Stimulated activated CD8-positive, alpha-beta memory T cell treated with anti-CD3 and anti-CD28 coated beads, Interleukin-15, amount 100 ng/mL, for 1 hour (primary cell): Measurements from ENCODE around the gene VARS2.

Source experiments
- DNase-seq: peaks from one replicate; pipeline ENCODE4 v3.0.0-alpha.2; 2020; ENCODE audit warnings: low read depth

The VARS2 gene

GRCh38 chr6:30930506-30930905 is 16.5 kb downstream of the VARS2 start:
- DNase-seq, result no peak

GRCh38 chr6:30931272-30931671 is 17.2 kb downstream of the VARS2 start:
- DNase-seq, result no peak

GRCh38 chr6:30931969-30932645 is 18.1 kb downstream of the VARS2 start, which contains the start of gene SFTA2:
SFTA2 (minus strand) TSS chr6:30932170; CDS start chr6:30932096, 74 bp downstream.
- DNase-seq, result no peak

GRCh38 chr6:30932665-30933365 is 18.8 kb downstream of the VARS2 start:
- no peak for DNase-seq

- DNase-seq, result no peak
Measured at GRCh38 chr6:30935018-30935417, 21.0 kb downstream of the VARS2 start.

- DNase-seq, result no peak
Measured at GRCh38 chr6:30937265-30937664, 23.2 kb downstream of the VARS2 start.

GRCh38 chr6:30938730-30939129 is 24.7 kb downstream of the VARS2 start:
- no peak for DNase-seq

- no peak for DNase-seq
Measured at GRCh38 chr6:30939473-30939872, 25.4 kb downstream of the VARS2 start.

- DNase-seq, result no peak
Measured at GRCh38 chr6:30940361-30940986, 26.4 kb downstream of the VARS2 start, which contains the start of gene MUCL3. MUCL3 (plus strand) TSS chr6:30940973; CDS start chr6:30941000, 27 bp downstream.

- DNase-seq, result no peak
Measured at GRCh38 chr6:30942338-30943060, 28.5 kb downstream of the VARS2 start.

GRCh38 chr6:30944051-30944450 is 30.0 kb downstream of the VARS2 start:
- no peak for DNase-seq

- DNase-seq, result no peak
Measured at GRCh38 chr6:30945281-30945680, 31.2 kb downstream of the VARS2 start.

- no peak for DNase-seq
Measured at GRCh38 chr6:30947231-30947630, 33.2 kb downstream of the VARS2 start.

GRCh38 chr6:30948811-30949210 is 34.8 kb downstream of the VARS2 start:
- no peak for DNase-seq

- DNase-seq, result no peak
Measured at GRCh38 chr6:30951907-30952469, 38.0 kb downstream of the VARS2 start.

- DNase-seq, result no peak
Measured at GRCh38 chr6:30954631-30955366, 40.8 kb downstream of the VARS2 start.

GRCh38 chr6:30955367-30956042 is 41.5 kb downstream of the VARS2 start:
- DNase-seq, result peak; percentile 50

- no peak for DNase-seq
Measured at GRCh38 chr6:30957716-30958115, 43.7 kb downstream of the VARS2 start.

- no peak for DNase-seq
Measured at GRCh38 chr6:30960907-30961673, 47.1 kb downstream of the VARS2 start.

GRCh38 chr6:30962716-30963115 is 48.7 kb downstream of the VARS2 start:
- no peak for DNase-seq
